Stimulated activated naive CD4-positive, alpha-beta T cell (primary cell): ENCODE results near the gene COL5A3.

Source experiments
- DNase-seq, 6 experiments: peaks; one replicate each; lab custom pipeline; 2025; lab: John Stamatoyannopoulos, UW

The COL5A3 gene

GRCh38 chr19:10010939-10011338 lies 635 bp upstream of the COL5A3 start:
- DNase-seq, result no peak

- no peak for DNase-seq
Observed at GRCh38 chr19:10009714-10010224, 535 bp downstream of the COL5A3 start.

GRCh38 chr19:10008184-10008765 lies 2.0 kb downstream of the COL5A3 start:
- DNase-seq, result no peak

- DNase-seq, result peak in 3 of 6 experiments; percentile 7 to 14 (median 8)
Observed at GRCh38 chr19:10007371-10008183, 2.7 kb downstream of the COL5A3 start.

GRCh38 chr19:10006752-10007323 lies 3.5 kb downstream of the COL5A3 start:
- DNase-seq, result no peak

GRCh38 chr19:10006335-10006708 lies 4.0 kb downstream of the COL5A3 start:
- DNase-seq, result no peak

- no peak for DNase-seq
Observed at GRCh38 chr19:10005632-10006334, 4.5 kb downstream of the COL5A3 start.

GRCh38 chr19:10004617-10005016 lies 5.7 kb downstream of the COL5A3 start:
- no peak for DNase-seq

GRCh38 chr19:10003271-10003670 lies 7.0 kb downstream of the COL5A3 start:
- no peak for DNase-seq

GRCh38 chr19:10001899-10002298 lies 8.4 kb downstream of the COL5A3 start:
- no peak for DNase-seq

GRCh38 chr19:10000171-10000826 lies 10.0 kb downstream of the COL5A3 start:
- peak in 5 of 6 experiments; percentile 35 to 61 (median 51) for DNase-seq

- no peak for DNase-seq
Observed at GRCh38 chr19:9996541-9996940, 13.8 kb downstream of the COL5A3 start.

GRCh38 chr19:9995999-9996398 lies 14.3 kb downstream of the COL5A3 start:
- no peak for DNase-seq

GRCh38 chr19:9995084-9995483 lies 15.2 kb downstream of the COL5A3 start:
- no peak for DNase-seq

GRCh38 chr19:9991425-9992191 lies 18.7 kb downstream of the COL5A3 start:
- no peak for DNase-seq

GRCh38 chr19:9989504-9989903 lies 20.8 kb downstream of the COL5A3 start:
- DNase-seq, result no peak

GRCh38 chr19:9986787-9987281 lies 23.5 kb downstream of the COL5A3 start:
- no peak for DNase-seq

- no peak for DNase-seq
Observed at GRCh38 chr19:9981406-9982260, 28.7 kb downstream of the COL5A3 start.

- DNase-seq, result no peak
Observed at GRCh38 chr19:9972103-9972502, 38.2 kb downstream of the COL5A3 start.
